Measurements from ENCODE around the gene GRIK2.

DNA sequence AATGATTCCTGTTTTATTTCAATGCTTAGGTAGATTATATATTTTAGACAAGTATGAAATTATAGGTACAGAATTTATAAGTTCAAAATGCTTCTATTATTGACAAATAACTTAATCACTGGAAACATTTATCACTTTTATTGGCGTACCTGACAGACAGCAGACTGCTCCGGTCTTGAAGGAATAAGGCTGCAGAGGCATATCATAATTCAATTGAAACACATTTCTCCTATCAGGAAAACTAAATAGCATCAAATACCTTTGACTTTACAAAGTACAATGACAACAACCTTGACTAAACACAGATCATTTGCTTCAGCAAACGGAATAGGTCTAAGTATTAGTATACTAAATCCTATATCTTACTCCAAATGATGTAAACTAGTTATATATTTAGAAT is 91.3 kb downstream of the GRIK2 start:
- no peak for TF ChIP-seq POLR2A (IDR thresholded peaks at IDR 0.05)
- TF ChIP-seq, protein P1, sequence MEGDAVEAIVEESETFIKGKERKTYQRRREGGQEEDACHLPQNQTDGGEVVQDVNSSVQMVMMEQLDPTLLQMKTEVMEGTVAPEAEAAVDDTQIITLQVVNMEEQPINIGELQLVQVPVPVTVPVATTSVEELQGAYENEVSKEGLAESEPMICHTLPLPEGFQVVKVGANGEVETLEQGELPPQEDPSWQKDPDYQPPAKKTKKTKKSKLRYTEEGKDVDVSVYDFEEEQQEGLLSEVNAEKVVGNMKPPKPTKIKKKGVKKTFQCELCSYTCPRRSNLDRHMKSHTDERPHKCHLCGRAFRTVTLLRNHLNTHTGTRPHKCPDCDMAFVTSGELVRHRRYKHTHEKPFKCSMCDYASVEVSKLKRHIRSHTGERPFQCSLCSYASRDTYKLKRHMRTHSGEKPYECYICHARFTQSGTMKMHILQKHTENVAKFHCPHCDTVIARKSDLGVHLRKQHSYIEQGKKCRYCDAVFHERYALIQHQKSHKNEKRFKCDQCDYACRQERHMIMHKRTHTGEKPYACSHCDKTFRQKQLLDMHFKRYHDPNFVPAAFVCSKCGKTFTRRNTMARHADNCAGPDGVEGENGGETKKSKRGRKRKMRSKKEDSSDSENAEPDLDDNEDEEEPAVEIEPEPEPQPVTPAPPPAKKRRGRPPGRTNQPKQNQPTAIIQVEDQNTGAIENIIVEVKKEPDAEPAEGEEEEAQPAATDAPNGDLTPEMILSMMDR (IDR thresholded peaks at IDR 0.05): no peak
